GM20431 (cell line): Measurements from ENCODE around the gene FAAP100.
"Not testable (repeated sequence)": the region's sequence is repeated elsewhere in the genome, so short reads cannot be mapped to it uniquely, and the experiment has no call there.

Source experiments
- in situ Hi-C: fragments of 300-500 bp; cut with MseI, MboI; formaldehyde crosslinking; loops from one replicate; pipeline ENCODE4 v1.15.0; 2020; ENCODE audit warnings: low sequenced_read_pairs; ENCODE audit not compliant: unreplicated experiment

FAAP100 gene

GRCh38 chr17:81541123-81541522 lies 11.0 kb downstream of the FAAP100 start:
- in situ Hi-C loops: no loop called here

GRCh38 chr17:81540676-81541027 lies 11.5 kb downstream of the FAAP100 start:
- in situ Hi-C loops: no loop called here

GRCh38 chr17:81539961-81540675 lies 12.0 kb downstream of the FAAP100 start:
- in situ Hi-C loops: no loop called here

GRCh38 chr17:81539571-81539900 lies 12.6 kb downstream of the FAAP100 start:
- in situ Hi-C loops: no loop called here

GRCh38 chr17:81538651-81539570 lies 13.2 kb downstream of the FAAP100 start:
- in situ Hi-C loops: no loop called here

- in situ Hi-C loops: no loop called here
These were observed 14.1 kb downstream of the FAAP100 start for GRCh38 chr17:81537856-81538555.

- in situ Hi-C loops: no loop called here
These were observed 14.8 kb downstream of the FAAP100 start for GRCh38 chr17:81537343-81537855.

GRCh38 chr17:81536299-81537290 lies 15.6 kb downstream of the FAAP100 start:
- in situ Hi-C loops: no loop called here

- in situ Hi-C loops: no loop called here
These were observed 16.5 kb downstream of the FAAP100 start for GRCh38 chr17:81535480-81536298.

GRCh38 chr17:81535007-81535328 lies 17.2 kb downstream of the FAAP100 start:
- in situ Hi-C loops: no loop called here

- in situ Hi-C loops: no loop called here
These were observed 17.8 kb downstream of the FAAP100 start for GRCh38 chr17:81534157-81535006.

GRCh38 chr17:81533339-81534141 lies 18.6 kb downstream of the FAAP100 start:
- in situ Hi-C loops: no loop called here

GRCh38 chr17:81532490-81533287 lies 19.5 kb downstream of the FAAP100 start:
- in situ Hi-C loops: no loop called here

- in situ Hi-C loops: not testable (repeated sequence)
These were observed 20.2 kb downstream of the FAAP100 start for GRCh38 chr17:81531998-81532404.

- in situ Hi-C loops: not testable (repeated sequence)
These were observed 21.1 kb downstream of the FAAP100 start for GRCh38 chr17:81531013-81531412.

- in situ Hi-C loops: no loop called here
These were observed 22.7 kb downstream of the FAAP100 start for GRCh38 chr17:81529437-81529803.
